ENCODE data around the gene GOPC.

The GOPC gene

GRCh38 chr6:117512056-117512828 lies 90.1 kb downstream of the GOPC start:
- Histone ChIP-seq H3K18ac (ENCODE audit: low read depth in 1 of 2, low read length in 2 of 2) (no peak overlapping the region), H3K9ac (ENCODE audit: low read length) (no peak overlapping the region), H2BK15ac (ENCODE audit: low read depth, poor library complexity, severe bottlenecking) (no peak overlapping the region), H3K36me3 (ENCODE audit: control insufficient read depth in 1 of 2, insufficient read depth in 2 of 2, low read depth in 1 of 2, low read length in 2 of 2) (peaks cover 0 to 10% of the 10 kb centered on the region in 2 experiments), H3K4me3 (ENCODE audit: insufficient read depth in 1 of 2, low read depth in 1 of 2, low read length in 2 of 2) (no peak overlapping the region), H2AFZ (ENCODE audit: low read depth, low read length) (no peak overlapping the region), H3K4ac (ENCODE audit: low read depth in 1 of 2, low read length in 2 of 2) (no peak overlapping the region), H3K9me3 (ENCODE audit: control insufficient read depth, low read length) (no peaks in the 10 kb centered on the region), H4K8ac (ENCODE audit: low read length) (no peak overlapping the region), H3K27ac (ENCODE audit: low read length, poor library complexity, severe bottlenecking) (peak overlapping the region; percentile 2), H2BK12ac (ENCODE audit: low read length in 2 of 2) (no peak overlapping the region), H4K91ac (ENCODE audit: low read length) (no peak overlapping the region), H3K14ac (ENCODE audit: low read length in 2 of 2) (no peak overlapping the region), H3K4me1 (ENCODE audit: control insufficient read depth, insufficient read depth, low read depth, low read length) (peaks cover 14% of the 10 kb centered on the region), H2AK5ac (ENCODE audit: low read length, severe bottlenecking) (peak overlapping the region; percentile 47), H3K23ac (ENCODE audit: low read length in 2 of 2) (no peak overlapping the region), H3K79me1 (replicated peaks; ENCODE audit: low read length, poor library complexity, severe bottlenecking) (peaks cover 16% of the 10 kb centered on the region), H2BK120ac (ENCODE audit: low read depth, low read length) (no peak overlapping the region), H3K27me3 (ENCODE audit: control insufficient read depth in 1 of 2, insufficient read depth in 1 of 2, low read length in 2 of 2) (no peaks in the 10 kb centered on the region), H3K4me2 (ENCODE audit: low read length, poor library complexity, severe bottlenecking) (no peak overlapping the region), H2BK5ac (ENCODE audit: low read depth, low read length, poor library complexity, severe bottlenecking) (no peak overlapping the region)
- 92% methylated on average over 7 of the region's 7 CpGs for WGBS
- DNase-seq, result no peak

Data from mesenchymal stem cell (in vitro differentiated cells and primary cell).